Dedifferentiated amniotic fluid mesenchymal stem cell (primary cell): ENCODE measurements around the gene DPRX.
"Not testable (repeated sequence)": the region's sequence is repeated elsewhere in the genome, so short reads cannot be mapped to it uniquely, and the experiment has no call there.

Experiments used
- DNase-seq: peaks from one replicate; pipeline ENCODE4 v3.0.0-alpha.2; 2016; ENCODE audit errors: extremely low spot score

The DPRX gene

GRCh38 chr19:53646144-53646543, 14.3 kb downstream of the DPRX start:
- no peak for DNase-seq

GRCh38 chr19:53647350-53647749, 15.6 kb downstream of the DPRX start:
- no peak for DNase-seq

GRCh38 chr19:53647792-53648191, 16.0 kb downstream of the DPRX start:
- no peak for DNase-seq

- DNase-seq, result no peak
These were observed 18.2 kb downstream of the DPRX start for GRCh38 chr19:53649746-53650593.

- DNase-seq, result no peak
These were observed 20.7 kb downstream of the DPRX start for GRCh38 chr19:53652476-53652875.

GRCh38 chr19:53655042-53655665, 23.4 kb downstream of the DPRX start:
- no peak for DNase-seq

GRCh38 chr19:53657330-53657729, 25.5 kb downstream of the DPRX start:
- DNase-seq, result no peak

- DNase-seq, result no peak
These were observed 26.0 kb downstream of the DPRX start for GRCh38 chr19:53657778-53658177.

- DNase-seq, result no peak
These were observed 27.5 kb downstream of the DPRX start for GRCh38 chr19:53659292-53659691.

- DNase-seq, result no peak
These were observed 28.8 kb downstream of the DPRX start for GRCh38 chr19:53660584-53660983.

GRCh38 chr19:53662209-53662608, 30.4 kb downstream of the DPRX start:
- no peak for DNase-seq

GRCh38 chr19:53664152-53664551, 32.4 kb downstream of the DPRX start:
- DNase-seq, result no peak

- no peak for DNase-seq
These were observed 33.0 kb downstream of the DPRX start for GRCh38 chr19:53664760-53665159.

- not testable (repeated sequence) for DNase-seq
These were observed 34.5 kb downstream of the DPRX start for GRCh38 chr19:53666331-53666730.

- not testable (repeated sequence) for DNase-seq
These were observed 37.0 kb downstream of the DPRX start for GRCh38 chr19:53668804-53669203.

GRCh38 chr19:53670345-53670744, 38.5 kb downstream of the DPRX start:
- DNase-seq, result no peak

- no peak for DNase-seq
These were observed 39.9 kb downstream of the DPRX start for GRCh38 chr19:53671663-53672062.
